ENCODE data around the gene CYP1A2.

CYP1A2 gene, protein sequence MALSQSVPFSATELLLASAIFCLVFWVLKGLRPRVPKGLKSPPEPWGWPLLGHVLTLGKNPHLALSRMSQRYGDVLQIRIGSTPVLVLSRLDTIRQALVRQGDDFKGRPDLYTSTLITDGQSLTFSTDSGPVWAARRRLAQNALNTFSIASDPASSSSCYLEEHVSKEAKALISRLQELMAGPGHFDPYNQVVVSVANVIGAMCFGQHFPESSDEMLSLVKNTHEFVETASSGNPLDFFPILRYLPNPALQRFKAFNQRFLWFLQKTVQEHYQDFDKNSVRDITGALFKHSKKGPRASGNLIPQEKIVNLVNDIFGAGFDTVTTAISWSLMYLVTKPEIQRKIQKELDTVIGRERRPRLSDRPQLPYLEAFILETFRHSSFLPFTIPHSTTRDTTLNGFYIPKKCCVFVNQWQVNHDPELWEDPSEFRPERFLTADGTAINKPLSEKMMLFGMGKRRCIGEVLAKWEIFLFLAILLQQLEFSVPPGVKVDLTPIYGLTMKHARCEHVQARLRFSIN

DNA sequence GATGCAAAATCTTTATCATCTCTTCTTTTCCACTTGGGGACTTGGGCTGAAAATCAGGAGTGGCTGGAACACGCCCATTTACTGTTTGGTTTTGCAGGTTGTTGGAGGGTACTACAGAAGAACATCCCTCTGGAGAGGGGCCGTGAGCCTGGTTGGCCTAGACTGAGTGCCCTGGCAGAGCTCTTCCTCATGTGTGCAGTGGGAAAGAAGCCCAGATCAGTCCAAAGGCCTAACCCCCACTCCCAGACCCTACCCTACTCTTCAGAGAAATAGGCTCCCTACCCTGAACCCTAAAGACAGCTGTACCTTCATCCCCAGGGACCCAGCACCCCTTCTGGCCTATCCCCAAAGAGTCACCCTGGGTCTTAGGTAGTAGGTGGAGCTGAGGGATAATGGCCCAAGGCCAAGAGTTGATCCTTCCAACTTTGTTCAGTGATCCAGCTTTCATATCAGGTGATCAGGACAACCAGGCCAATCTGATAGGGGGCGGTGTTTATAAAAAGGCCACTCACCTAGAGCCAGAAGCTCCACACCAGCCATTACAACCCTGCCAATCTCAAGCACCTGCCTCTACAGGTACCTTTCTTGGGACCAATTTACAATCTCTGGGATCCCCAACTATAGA lies at the start of gene CYP1A2:
Gene CYP1A2 (plus strand): TSS at position 524 of the 625 bp plus-strand sequence. CDS start 894 bp downstream, outside the sequence.
- H3K4me3 ChIP-seq (ENCODE audit: low read depth, low read length) = no peak within 1 kb of the TSS
- no peak for TF ChIP-seq CTCF (IDR thresholded peaks at IDR 0.05; ENCODE audit: low read depth, low read length)
- TF ChIP-seq, protein P1, sequence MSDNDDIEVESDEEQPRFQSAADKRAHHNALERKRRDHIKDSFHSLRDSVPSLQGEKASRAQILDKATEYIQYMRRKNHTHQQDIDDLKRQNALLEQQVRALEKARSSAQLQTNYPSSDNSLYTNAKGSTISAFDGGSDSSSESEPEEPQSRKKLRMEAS (IDR thresholded peaks at IDR 0.05; ENCODE audit: low read depth, low read length) = no peak
- TF ChIP-seq POLR2A (IDR thresholded peaks at IDR 0.05; ENCODE audit: extremely low read depth, insufficient read length) = no peak
- TF ChIP-seq MYC (IDR thresholded peaks at IDR 0.05; ENCODE audit: low read depth, low read length) = no peak
- DNase-seq (ENCODE audit: low read depth) = no peak

- no peak for DNase-seq (ENCODE audit: low read depth)
- H3K4me3 ChIP-seq (ENCODE audit: low read depth, low read length) = no peak overlapping the region
- TF ChIP-seq, protein P1 (IDR thresholded peaks at IDR 0.05; ENCODE audit: low read depth, low read length) = no peak
- no peak for TF ChIP-seq POLR2A (IDR thresholded peaks at IDR 0.05; ENCODE audit: extremely low read depth, insufficient read length)
- no peak for TF ChIP-seq MYC (IDR thresholded peaks at IDR 0.05; ENCODE audit: low read depth, low read length)
Measured at GRCh38 chr15:74709011-74709410, 39.6 kb upstream of the CYP1A2 start.

DNA sequence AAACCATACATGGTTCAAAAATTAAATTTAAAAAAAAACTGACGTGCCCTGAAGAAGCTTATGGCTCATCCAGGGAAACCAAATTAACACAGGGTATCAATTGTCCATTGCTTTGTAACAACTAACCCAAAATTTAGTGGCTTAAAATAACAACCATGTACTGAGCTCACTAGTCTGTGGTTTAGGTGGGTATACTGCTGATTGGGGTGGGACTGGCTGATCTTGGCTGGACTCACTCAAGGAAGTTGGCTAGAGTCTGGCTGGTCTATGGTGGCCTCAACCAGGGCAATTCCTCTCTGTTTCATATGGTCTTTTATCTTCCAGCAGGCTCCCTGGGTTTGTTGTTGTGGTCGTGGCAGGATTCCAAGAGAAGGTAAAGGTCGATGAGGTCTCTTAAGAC lies 38.8 kb upstream of the CYP1A2 start:
- no peak for DNase-seq (ENCODE audit: low read depth)
- no peak for TF ChIP-seq MYC (IDR thresholded peaks at IDR 0.05; ENCODE audit: low read depth, low read length)
- TF ChIP-seq, protein P1 (IDR thresholded peaks at IDR 0.05; ENCODE audit: low read depth, low read length) = no peak
- TF ChIP-seq POLR2A (IDR thresholded peaks at IDR 0.05; ENCODE audit: extremely low read depth, insufficient read length) = no peak
- no peak for TF ChIP-seq CTCF (IDR thresholded peaks at IDR 0.05; ENCODE audit: low read depth, low read length)
- no peak overlapping the region for H3K4me3 ChIP-seq (ENCODE audit: low read depth, low read length)

GRCh38 chr15:74710319-74711094 lies 38.1 kb upstream of the CYP1A2 start:
- TF ChIP-seq MYC (IDR thresholded peaks at IDR 0.05; ENCODE audit: low read depth, low read length) (no peak), POLR2A (IDR thresholded peaks at IDR 0.05; ENCODE audit: extremely low read depth, insufficient read length) (no peak), CTCF (IDR thresholded peaks at IDR 0.05; ENCODE audit: low read depth, low read length) (no peak)
- TF ChIP-seq, protein P1 (IDR thresholded peaks at IDR 0.05; ENCODE audit: low read depth, low read length) = no peak

DNA sequence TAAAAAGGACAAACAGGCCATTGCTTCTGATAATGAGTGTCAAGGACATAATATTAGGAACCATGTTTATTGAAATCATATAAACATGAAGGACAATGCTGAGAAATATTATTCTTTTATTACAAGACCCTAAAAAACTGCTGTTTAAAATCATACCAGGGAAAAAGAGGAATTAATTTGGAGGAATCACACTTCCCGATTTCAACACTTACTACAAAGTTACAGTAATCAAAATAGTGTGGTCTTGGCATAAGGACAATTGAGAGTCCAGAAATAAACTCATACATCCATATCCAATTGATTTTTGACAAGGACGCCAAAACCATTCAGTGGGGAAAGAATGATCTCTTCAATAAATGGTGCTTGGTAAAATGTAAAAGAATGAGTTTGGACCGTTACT lies 36.3 kb upstream of the CYP1A2 start:
- no peak overlapping the region for H3K4me3 ChIP-seq (ENCODE audit: low read depth, low read length)
- no peak for DNase-seq (ENCODE audit: low read depth)
- TF ChIP-seq, protein P1 (IDR thresholded peaks at IDR 0.05; ENCODE audit: low read depth, low read length) = no peak
- TF ChIP-seq CTCF (IDR thresholded peaks at IDR 0.05; ENCODE audit: low read depth, low read length) (no peak), POLR2A (IDR thresholded peaks at IDR 0.05; ENCODE audit: extremely low read depth, insufficient read length) (no peak), MYC (IDR thresholded peaks at IDR 0.05; ENCODE audit: low read depth, low read length) (no peak)

More at GRCh38 chr15:74710319-74711094, 38.1 kb upstream of the CYP1A2 start:
- no peak overlapping the region for H3K4me3 ChIP-seq (ENCODE audit: low read depth, low read length)
- no peak for DNase-seq (ENCODE audit: low read depth)

Measured in NB4 (cell line).